Measurements from ENCODE around the gene PMAIP1.

GRCh38 chr18:59885579-59886163 lies 14.1 kb upstream of the PMAIP1 start:
- TF ChIP-seq CTCF (IDR thresholded peaks at IDR 0.05; ENCODE audit: low read depth, low read length, missing input control) = no peak
- no peak for TF ChIP-seq ZBTB33 (IDR thresholded peaks at IDR 0.05)
- no peak for TF ChIP-seq FOXA1 (IDR thresholded peaks at IDR 0.05)
- TF ChIP-seq SP1 (IDR thresholded peaks at IDR 0.05) = no peak
- TF ChIP-seq MAX (IDR thresholded peaks at IDR 0.05) = no peak
- no peak for TF ChIP-seq REST (IDR thresholded peaks at IDR 0.05)
- no peak for TF ChIP-seq TAF1 (conservative IDR thresholded peaks at IDR 0.05)
- TF ChIP-seq GABPA (IDR thresholded peaks at IDR 0.05 in 1 of 2, conservative IDR thresholded peaks at IDR 0.05 in 1 of 2) = no peak
- no peak for TF ChIP-seq EGR1 (IDR thresholded peaks at IDR 0.05; ENCODE audit: low read depth in 2 of 2)
- TF ChIP-seq RAD21 (IDR thresholded peaks at IDR 0.05) = no peak
- no peak for TF ChIP-seq FOXA2 (IDR thresholded peaks at IDR 0.05)
- no peak for TF ChIP-seq ATF3 (IDR thresholded peaks at IDR 0.05)
- no peak for TF ChIP-seq HNF4A (conservative IDR thresholded peaks at IDR 0.05)
- no peak for TF ChIP-seq YY1 (IDR thresholded peaks at IDR 0.05)

All from liver (tissue), 3 donors.